Peyer's patch (tissue), 4 donors: ENCODE results near the gene PDE6B.

ENCODE experiments used
- POLR2A ChIP-seq, 2 donors: fragments of 450-650 bp; IDR thresholded peaks; one replicate each; pipeline ENCODE4 v1.5.1; 2017; ENCODE audit warnings: antibody characterized with exemption in 2 of 2, mild to moderate bottlenecking in 2 of 2, moderate library complexity in 2 of 2
- TF ChIP-seq, protein P1 (sequence below), 6 experiments: fragments of 450-650 bp in 4 of 6; fragments of 200-600 bp in 2 of 6; sonication (generic) in 1 of 6; IDR thresholded peaks; one replicate each; pipeline ENCODE4 v1.5.1; 2017 to 2019; ENCODE audit warnings: antibody characterized with exemption in 6 of 6, mild to moderate bottlenecking in 3 of 6, moderate library complexity in 1 of 6

DNA sequence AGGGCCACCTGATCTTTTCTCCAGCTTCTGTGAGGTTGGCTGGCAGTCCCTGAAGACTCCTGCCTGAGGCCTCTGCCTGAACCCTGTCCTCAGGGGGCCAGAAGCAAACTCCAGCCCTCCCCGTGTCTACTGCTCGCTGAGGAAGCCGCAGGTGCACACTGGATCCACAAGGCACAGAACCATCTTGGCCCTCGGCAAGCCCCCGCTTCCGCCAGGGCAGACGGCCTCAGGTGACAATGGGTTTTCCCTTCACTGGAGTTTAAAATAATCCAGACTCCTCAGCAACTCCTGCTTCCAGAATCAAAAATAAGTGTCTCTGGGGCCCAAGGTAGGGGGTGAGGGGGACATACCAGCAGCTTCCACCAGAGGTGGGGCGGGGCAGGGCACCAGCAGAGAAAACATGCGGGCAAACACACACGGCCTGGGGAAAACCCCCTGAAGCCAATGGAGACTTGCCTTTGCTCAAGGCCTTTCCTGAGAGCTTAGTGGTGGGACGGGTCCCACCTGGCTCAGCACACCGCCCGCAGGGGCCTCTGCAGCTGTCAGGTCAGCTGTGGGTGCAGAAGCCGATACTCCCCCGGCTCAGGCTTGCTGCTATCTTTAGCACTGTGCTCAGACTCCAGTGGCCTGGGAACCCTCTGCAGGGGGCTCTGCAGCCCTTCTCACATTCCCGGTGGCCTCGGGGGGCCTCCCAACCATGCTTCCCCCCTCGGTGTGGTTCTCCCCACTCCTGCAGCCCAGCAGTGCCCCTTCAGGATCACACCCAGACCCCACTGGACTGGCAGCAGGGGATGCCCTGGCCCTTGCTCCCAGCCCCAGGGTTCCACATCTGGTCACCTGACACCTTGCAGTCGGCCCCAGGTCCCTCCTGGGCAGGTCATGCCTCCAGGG is 50.9 kb downstream of the PDE6B start:
- TF ChIP-seq, protein P1, sequence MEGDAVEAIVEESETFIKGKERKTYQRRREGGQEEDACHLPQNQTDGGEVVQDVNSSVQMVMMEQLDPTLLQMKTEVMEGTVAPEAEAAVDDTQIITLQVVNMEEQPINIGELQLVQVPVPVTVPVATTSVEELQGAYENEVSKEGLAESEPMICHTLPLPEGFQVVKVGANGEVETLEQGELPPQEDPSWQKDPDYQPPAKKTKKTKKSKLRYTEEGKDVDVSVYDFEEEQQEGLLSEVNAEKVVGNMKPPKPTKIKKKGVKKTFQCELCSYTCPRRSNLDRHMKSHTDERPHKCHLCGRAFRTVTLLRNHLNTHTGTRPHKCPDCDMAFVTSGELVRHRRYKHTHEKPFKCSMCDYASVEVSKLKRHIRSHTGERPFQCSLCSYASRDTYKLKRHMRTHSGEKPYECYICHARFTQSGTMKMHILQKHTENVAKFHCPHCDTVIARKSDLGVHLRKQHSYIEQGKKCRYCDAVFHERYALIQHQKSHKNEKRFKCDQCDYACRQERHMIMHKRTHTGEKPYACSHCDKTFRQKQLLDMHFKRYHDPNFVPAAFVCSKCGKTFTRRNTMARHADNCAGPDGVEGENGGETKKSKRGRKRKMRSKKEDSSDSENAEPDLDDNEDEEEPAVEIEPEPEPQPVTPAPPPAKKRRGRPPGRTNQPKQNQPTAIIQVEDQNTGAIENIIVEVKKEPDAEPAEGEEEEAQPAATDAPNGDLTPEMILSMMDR (IDR thresholded peaks at IDR 0.05): no peak
- TF ChIP-seq POLR2A (IDR thresholded peaks at IDR 0.05): no peak
